PC-3 (cell line): ENCODE measurements around the gene SPON2. TPM values are rescaled to one million over a fixed set of nuclear protein-coding genes. Genes with fewer than 3 reads are reported as not detected.

Source experiments
- ATAC-seq: fragments of 200-7000 bp; cut with Tn5 transposase; 2 replicates; pipeline ENCODE4 v1.9.1; 2020; ENCODE audit warnings: mild to moderate bottlenecking, moderate library complexity
- BruUV-seq: library from RNA; stranded (reverse); fragments of 400-500 nt; replicated peaks from 2 replicates; lab custom pipeline; 2021; lab: Mats Ljungman, UMichigan
- CTCF ChIA-PET: fragments of 300-600 bp; sonication (Branson Sonifier 250); formaldehyde crosslinking; loops from one replicate; lab custom pipeline; 2022; ENCODE audit warnings: antibody characterized with exemption; lab: Charles Lee
- POLR2A ChIA-PET: fragments of 300-600 bp; sonication (Branson Sonifier 250); formaldehyde crosslinking; loops from one replicate; lab custom pipeline; 2022; ENCODE audit warnings: antibody characterized with exemption; ENCODE audit not compliant: unreplicated experiment; lab: Charles Lee
- DNase-seq: peaks from one replicate; pipeline ENCODE4 v3.0.0-alpha.2; 2015
- H2AFZ ChIP-seq: fragments of 300-600 bp; sonication (generic); 2 replicates; pipeline ENCODE4 v1.6.0; 2016; ENCODE audit warnings: antibody characterized with exemption, low read length
- H3F3A ChIP-seq: fragments of 300-600 bp; sonication (generic); one replicate; pipeline ENCODE4 v1.6.0; 2017; ENCODE audit warnings: antibody characterized with exemption, low read length, control low read depth, mild to moderate bottlenecking; ENCODE audit not compliant: unreplicated experiment
- H3K27ac ChIP-seq: fragments of 300-600 bp; sonication (generic); 2 replicates; pipeline ENCODE4 v1.5.1; 2016; ENCODE audit warnings: mild to moderate bottlenecking, low read length
- H3K27me3 ChIP-seq: fragments of 300-600 bp; sonication (generic); 2 replicates; pipeline ENCODE4 v1.6.1; 2016; ENCODE audit warnings: low read length, mixed read lengths
- H3K36me3 ChIP-seq: fragments of 300-600 bp; sonication (generic); 2 replicates; pipeline ENCODE4 v1.6.1; 2016; ENCODE audit warnings: low read depth, mixed run types, low read length, mixed read lengths
- H3K4me1 ChIP-seq: fragments of 300-600 bp; sonication (generic); 2 replicates; pipeline ENCODE4 v1.5.1; 2016; ENCODE audit warnings: low read length; ENCODE audit not compliant: insufficient read depth
- H3K4me2 ChIP-seq: fragments of 300-600 bp; sonication (generic); 2 replicates; pipeline ENCODE4 v1.6.0; 2016; ENCODE audit warnings: low read length
- H3K4me3 ChIP-seq: fragments of 300-600 bp; sonication (generic); 2 replicates; pipeline ENCODE4 v1.5.1; 2016; ENCODE audit warnings: mild to moderate bottlenecking, low read length, mixed read lengths
- H3K79me2 ChIP-seq: fragments of 300-600 bp; sonication (generic); 2 replicates; pipeline ENCODE4 v1.6.1; 2017; ENCODE audit warnings: low read length, mixed read lengths
- H3K9ac ChIP-seq: fragments of 300-600 bp; sonication (generic); 2 replicates; pipeline ENCODE4 v1.6.0; 2016; ENCODE audit warnings: mild to moderate bottlenecking, low read length
- H3K9me2 ChIP-seq: fragments of 300-600 bp; sonication (generic); replicated peaks from 2 replicates; pipeline ENCODE4 v1.6.1; 2016; ENCODE audit warnings: mixed run types, low read length, mixed read lengths
- H3K9me3 ChIP-seq: fragments of 300-600 bp; sonication (generic); 2 replicates; pipeline ENCODE4 v1.6.1; 2016; ENCODE audit warnings: low read length, mixed read lengths
- H4K20me1 ChIP-seq: fragments of 300-600 bp; sonication (generic); 2 replicates; pipeline ENCODE4 v1.6.1; 2016; ENCODE audit warnings: low read length, mixed read lengths
- EZH2 ChIP-seq: fragments of 300-600 bp; sonication (generic); IDR thresholded peaks from one replicate; pipeline ENCODE4 v1.6.1; 2017; ENCODE audit warnings: antibody characterized with exemption, mild to moderate bottlenecking, low read length; ENCODE audit not compliant: unreplicated experiment
- EZH2phosphoT487 ChIP-seq: fragments of 300-600 bp; sonication (generic); IDR thresholded peaks from 2 replicates; pipeline ENCODE4 v1.6.1; 2018; ENCODE audit warnings: mild to moderate bottlenecking, antibody characterized with exemption, low read length, borderline replicate concordance
- intact Hi-C: fragments of 100-400 bp; cut with micrococcal nuclease; formaldehyde crosslinking; loops from 2 replicates; pipeline ENCODE4 v1.9.0; 2023
- total RNA-seq: library from RNA; depleted of rRNA; stranded (reverse); fragments of >200 nt; gene quantifications from 2 replicates; pipeline ENCODE4 v1.2.3, GENCODE V29; 2014
- TF ChIP-seq, protein P1 (sequence below): fragments of 300-600 bp; sonication (generic); conservative IDR thresholded peaks from 2 replicates; pipeline ENCODE4 v1.5.1; 2017; ENCODE audit warnings: antibody characterized with exemption, low read depth, mild to moderate bottlenecking, low read length

The SPON2 gene
- total RNA-seq, 1 experiment from 2014 or later: 0.80 TPM

DNA sequence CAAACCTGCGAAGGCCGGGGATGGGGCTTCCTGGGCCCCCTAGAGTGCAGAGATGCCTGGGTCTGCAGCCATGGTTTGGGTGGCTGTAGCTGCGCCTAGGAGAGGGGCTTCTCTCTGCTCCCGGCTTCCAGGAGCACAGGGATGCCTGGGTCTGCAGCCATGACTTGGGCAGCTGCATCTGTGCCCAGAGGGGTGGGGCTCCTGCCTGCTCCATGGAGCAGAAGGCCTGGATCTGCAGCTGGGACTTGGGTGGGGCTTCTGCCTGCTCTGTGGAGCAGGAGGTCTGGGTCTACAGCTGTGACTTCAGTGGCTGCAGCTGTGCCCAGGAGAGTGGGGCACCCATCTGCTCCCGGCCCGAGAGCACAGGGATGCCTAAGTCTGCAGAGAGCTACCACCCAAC is 20.8 kb downstream of the SPON2 start:
- CTCF ChIA-PET: no interaction called here
- H3K27me3 ChIP-seq: peaks cover 5% of the 10 kb centered on the region; the same call in 1 of the 2 replicates
- no peak overlapping the region for H3K9ac ChIP-seq
- ATAC-seq (no peak), DNase-seq (no peak)
- no peak overlapping the region for H3K4me3 ChIP-seq
- H4K20me1 ChIP-seq: no peaks in the 10 kb centered on the region
- H3K36me3 ChIP-seq: no peaks in the 10 kb centered on the region
- H3K4me2 ChIP-seq: peak overlapping the region; percentile 59
- H3K9me2 ChIP-seq: no peaks in the 10 kb centered on the region
- H3K27ac ChIP-seq: no peak overlapping the region
- H3K79me2 ChIP-seq: no peaks in the 10 kb centered on the region
- H3K4me1 ChIP-seq: peaks cover 14% of the 10 kb centered on the region
- TF ChIP-seq, protein P1, sequence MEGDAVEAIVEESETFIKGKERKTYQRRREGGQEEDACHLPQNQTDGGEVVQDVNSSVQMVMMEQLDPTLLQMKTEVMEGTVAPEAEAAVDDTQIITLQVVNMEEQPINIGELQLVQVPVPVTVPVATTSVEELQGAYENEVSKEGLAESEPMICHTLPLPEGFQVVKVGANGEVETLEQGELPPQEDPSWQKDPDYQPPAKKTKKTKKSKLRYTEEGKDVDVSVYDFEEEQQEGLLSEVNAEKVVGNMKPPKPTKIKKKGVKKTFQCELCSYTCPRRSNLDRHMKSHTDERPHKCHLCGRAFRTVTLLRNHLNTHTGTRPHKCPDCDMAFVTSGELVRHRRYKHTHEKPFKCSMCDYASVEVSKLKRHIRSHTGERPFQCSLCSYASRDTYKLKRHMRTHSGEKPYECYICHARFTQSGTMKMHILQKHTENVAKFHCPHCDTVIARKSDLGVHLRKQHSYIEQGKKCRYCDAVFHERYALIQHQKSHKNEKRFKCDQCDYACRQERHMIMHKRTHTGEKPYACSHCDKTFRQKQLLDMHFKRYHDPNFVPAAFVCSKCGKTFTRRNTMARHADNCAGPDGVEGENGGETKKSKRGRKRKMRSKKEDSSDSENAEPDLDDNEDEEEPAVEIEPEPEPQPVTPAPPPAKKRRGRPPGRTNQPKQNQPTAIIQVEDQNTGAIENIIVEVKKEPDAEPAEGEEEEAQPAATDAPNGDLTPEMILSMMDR: no peak
- TF ChIP-seq EZH2phosphoT487: no peak
- TF ChIP-seq EZH2: no peak
- no TSS peak for BruUV-seq
- H2AFZ ChIP-seq: no peak overlapping the region
- intact Hi-C loops: no loop called here
- H3F3A ChIP-seq: no peaks in the 10 kb centered on the region
- H3K9me3 ChIP-seq: no peaks in the 10 kb centered on the region
- POLR2A ChIA-PET: interaction anchor here (0.6 kb wide), 1 partner anchor 13 kb away, joined by 4 read pairs; no protein-coding TSS in a partner anchor

DNA sequence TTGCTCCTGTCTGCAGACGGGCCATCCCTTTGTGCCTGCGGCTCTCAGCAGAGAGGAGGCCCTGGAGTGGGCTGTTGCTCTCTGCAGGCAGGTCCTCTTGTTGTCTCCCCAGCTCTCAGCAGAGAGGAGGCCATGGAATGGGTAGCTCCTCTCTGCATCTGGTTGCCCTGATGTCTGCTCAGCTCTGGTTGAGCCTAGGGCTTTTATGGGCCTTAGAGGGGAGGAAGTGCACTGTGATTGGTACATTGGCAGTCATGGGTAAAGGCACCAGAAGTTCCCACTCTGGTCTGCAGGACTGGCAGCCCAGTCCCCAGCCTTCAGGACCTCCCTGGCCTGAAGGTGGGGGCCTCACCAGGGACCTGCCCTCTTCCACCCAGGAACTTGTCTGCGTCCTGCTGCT is 21.5 kb downstream of the SPON2 start:
- Histone ChIP-seq H3K9me3 (no peaks in the 10 kb centered on the region), H3K27me3 (peaks cover 5% of the 10 kb centered on the region; the same call in 1 of the 2 replicates), H3K4me3 (no peak overlapping the region), H3K4me1 (peaks cover 14% of the 10 kb centered on the region), H3K27ac (no peak overlapping the region), H4K20me1 (no peaks in the 10 kb centered on the region), H3K9ac (no peak overlapping the region), H2AFZ (no peak overlapping the region), H3K4me2 (no peak overlapping the region), H3F3A (no peaks in the 10 kb centered on the region), H3K36me3 (no peaks in the 10 kb centered on the region), H3K9me2 (no peaks in the 10 kb centered on the region), H3K79me2 (no peaks in the 10 kb centered on the region)
- no peak for DNase-seq
- no peak for TF ChIP-seq EZH2phosphoT487
- TF ChIP-seq, protein P1: no peak
- ChIA-PET POLR2A (no interaction called here), CTCF (no interaction called here)
- no TSS peak for BruUV-seq
- intact Hi-C loops: no loop called here
- ATAC-seq: no peak

DNA sequence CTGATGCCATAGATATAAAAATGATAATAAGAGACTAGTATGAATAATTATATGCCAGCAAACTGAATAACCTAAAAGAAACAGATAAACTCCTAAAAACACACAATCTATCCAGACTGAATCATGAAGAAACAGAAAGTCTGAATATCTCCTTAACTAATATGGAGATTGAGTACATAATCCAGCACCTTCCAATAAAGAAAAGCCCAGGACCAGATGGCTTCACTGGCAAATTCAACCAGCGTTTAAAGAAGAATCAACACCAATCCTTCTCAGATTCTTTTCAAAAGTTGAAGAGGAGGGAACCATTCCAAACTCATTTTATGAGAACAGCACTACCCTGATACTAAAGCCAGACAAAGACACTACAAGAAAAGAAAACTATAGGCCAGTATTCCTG is 32.5 kb downstream of the SPON2 start:
- Histone ChIP-seq H2AFZ (no peak overlapping the region), H3F3A (no peaks in the 10 kb centered on the region), H3K4me2 (no peak overlapping the region), H3K9me2 (no peaks in the 10 kb centered on the region), H3K79me2 (no peaks in the 10 kb centered on the region), H3K9me3 (no peaks in the 10 kb centered on the region), H3K4me1 (no peaks in the 10 kb centered on the region), H3K27me3 (peaks cover 66% of the 10 kb centered on the region), H3K4me3 (no peak overlapping the region), H4K20me1 (no peaks in the 10 kb centered on the region), H3K36me3 (no peaks in the 10 kb centered on the region), H3K9ac (no peak overlapping the region), H3K27ac (no peak overlapping the region)
- intact Hi-C loops: no loop called here
- DNase-seq (no peak), ATAC-seq (no peak)
- no TSS peak for BruUV-seq
- POLR2A ChIA-PET: no interaction called here
- CTCF ChIA-PET: no interaction called here
- TF ChIP-seq EZH2 (no peak), EZH2phosphoT487 (no peak)
- TF ChIP-seq, protein P1: no peak
